ENCODE results near the gene TRIM46. TPM values are rescaled to one million over a fixed set of nuclear protein-coding genes. Genes with fewer than 3 reads are reported as not detected.
A peak's percentile ranks its signal among the peaks of the same experiment; 100 is the strongest.

TRIM46 gene
- total RNA-seq, 1 experiment from 2014 or later, result 6.0 TPM

DNA sequence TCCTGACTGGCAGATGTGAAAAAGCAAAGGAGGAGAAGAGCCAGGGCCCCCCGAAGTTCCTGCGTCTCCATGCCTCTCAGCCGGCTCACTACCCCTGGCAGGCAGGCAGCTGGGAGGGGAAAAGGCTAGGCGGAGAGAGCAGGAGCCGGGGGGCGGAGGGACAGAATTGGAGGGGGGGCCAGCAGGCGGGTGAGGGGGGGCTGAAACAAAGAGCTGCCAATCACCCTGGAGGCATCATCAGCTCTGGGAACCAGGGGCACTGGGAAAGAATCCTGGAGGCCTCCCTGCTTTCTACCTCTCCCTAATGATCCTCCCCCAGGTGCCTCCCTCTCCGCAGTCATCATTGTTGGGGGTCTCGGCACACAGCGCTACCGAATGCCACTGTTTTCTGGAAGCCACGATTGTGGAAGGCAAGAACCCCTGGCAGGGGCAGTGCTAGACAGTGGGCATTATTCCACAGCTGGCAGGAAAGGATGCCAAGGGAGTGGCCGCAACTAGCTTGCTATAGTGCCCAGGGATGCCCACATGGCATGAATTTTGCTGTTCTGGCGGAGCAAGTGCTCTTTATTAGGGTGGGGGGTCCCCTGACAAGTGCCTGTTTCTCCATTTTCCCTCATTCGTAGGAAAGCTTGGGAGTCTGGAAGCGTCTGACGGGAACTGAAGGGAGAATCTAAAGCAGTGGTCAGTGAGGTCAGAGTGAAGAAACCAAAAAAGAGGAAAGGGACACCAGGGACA, 34.3 kb downstream of the TRIM46 start, which contains the start of gene THBS3:
Gene THBS3, minus strand, starts transcription at position 92 of the 735 bp plus-strand sequence. Its CDS starts 21 bp downstream, at position 71.
- ChIA-PET POLR2A (ENCODE audit: unreplicated experiment) (interaction anchor here (0.6 to 0.7 kb wide), 4 partner anchors 13 to 101 kb away, joined by 3 to 5 read pairs (median 4); partner anchors contain the start of gene FDPS), CTCF (interaction anchor here (0.6 to 1.8 kb wide), 6 partner anchors 15 to 441 kb away, joined by 3 to 9 read pairs (median 3); no protein-coding TSS in a partner anchor)
- Histone ChIP-seq H2AFZ (peak within 1 kb of the TSS; percentile 91), H3K4me3 (peak within 1 kb of the TSS; percentile 78), H3K4me1 (replicated peaks; ENCODE audit: insufficient read depth) (peaks cover 26% of the 10 kb centered on the region), H3K9me3 (ENCODE audit: insufficient read depth, low read depth) (no peaks in the 10 kb centered on the region), H3K4me2 (peak within 1 kb of the TSS; percentile 98), H3K27ac (peak within 1 kb of the TSS; percentile 74), H3K79me2 (ENCODE audit: low read depth) (peaks cover 18% of the 10 kb centered on the region), H4K20me1 (ENCODE audit: insufficient read depth) (no peaks in the 10 kb centered on the region), H3K9me2 (ENCODE audit: insufficient read depth) (no peaks in the 10 kb centered on the region), H3F3A (ENCODE audit: insufficient read depth, low read depth) (peaks cover 11% of the 10 kb centered on the region; the same call in 1 of the 2 replicates), H3K27me3 (ENCODE audit: insufficient read depth, low read depth) (no peaks in the 10 kb centered on the region), H3K36me3 (ENCODE audit: low read depth) (no peaks in the 10 kb centered on the region)
- TSS peak; percentile 76 for BruUV-seq (replicated peaks)
- no peak for TF ChIP-seq EZH2 (IDR thresholded peaks at IDR 0.05; ENCODE audit: low read depth)
- TF ChIP-seq, protein P1, sequence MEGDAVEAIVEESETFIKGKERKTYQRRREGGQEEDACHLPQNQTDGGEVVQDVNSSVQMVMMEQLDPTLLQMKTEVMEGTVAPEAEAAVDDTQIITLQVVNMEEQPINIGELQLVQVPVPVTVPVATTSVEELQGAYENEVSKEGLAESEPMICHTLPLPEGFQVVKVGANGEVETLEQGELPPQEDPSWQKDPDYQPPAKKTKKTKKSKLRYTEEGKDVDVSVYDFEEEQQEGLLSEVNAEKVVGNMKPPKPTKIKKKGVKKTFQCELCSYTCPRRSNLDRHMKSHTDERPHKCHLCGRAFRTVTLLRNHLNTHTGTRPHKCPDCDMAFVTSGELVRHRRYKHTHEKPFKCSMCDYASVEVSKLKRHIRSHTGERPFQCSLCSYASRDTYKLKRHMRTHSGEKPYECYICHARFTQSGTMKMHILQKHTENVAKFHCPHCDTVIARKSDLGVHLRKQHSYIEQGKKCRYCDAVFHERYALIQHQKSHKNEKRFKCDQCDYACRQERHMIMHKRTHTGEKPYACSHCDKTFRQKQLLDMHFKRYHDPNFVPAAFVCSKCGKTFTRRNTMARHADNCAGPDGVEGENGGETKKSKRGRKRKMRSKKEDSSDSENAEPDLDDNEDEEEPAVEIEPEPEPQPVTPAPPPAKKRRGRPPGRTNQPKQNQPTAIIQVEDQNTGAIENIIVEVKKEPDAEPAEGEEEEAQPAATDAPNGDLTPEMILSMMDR (conservative IDR thresholded peaks at IDR 0.05), result no peak
- peak in 1 of 2 experiments; percentile 29 for DNase-seq
- intact Hi-C loops (cut with micrococcal nuclease; ENCODE audit: unreplicated experiment), result loop anchor here (1.0 to 2.0 kb wide), 5 partner anchors 18 to 115 kb away; partner anchors contain the start of genes KRTCAP2 and TRIM46

DNA sequence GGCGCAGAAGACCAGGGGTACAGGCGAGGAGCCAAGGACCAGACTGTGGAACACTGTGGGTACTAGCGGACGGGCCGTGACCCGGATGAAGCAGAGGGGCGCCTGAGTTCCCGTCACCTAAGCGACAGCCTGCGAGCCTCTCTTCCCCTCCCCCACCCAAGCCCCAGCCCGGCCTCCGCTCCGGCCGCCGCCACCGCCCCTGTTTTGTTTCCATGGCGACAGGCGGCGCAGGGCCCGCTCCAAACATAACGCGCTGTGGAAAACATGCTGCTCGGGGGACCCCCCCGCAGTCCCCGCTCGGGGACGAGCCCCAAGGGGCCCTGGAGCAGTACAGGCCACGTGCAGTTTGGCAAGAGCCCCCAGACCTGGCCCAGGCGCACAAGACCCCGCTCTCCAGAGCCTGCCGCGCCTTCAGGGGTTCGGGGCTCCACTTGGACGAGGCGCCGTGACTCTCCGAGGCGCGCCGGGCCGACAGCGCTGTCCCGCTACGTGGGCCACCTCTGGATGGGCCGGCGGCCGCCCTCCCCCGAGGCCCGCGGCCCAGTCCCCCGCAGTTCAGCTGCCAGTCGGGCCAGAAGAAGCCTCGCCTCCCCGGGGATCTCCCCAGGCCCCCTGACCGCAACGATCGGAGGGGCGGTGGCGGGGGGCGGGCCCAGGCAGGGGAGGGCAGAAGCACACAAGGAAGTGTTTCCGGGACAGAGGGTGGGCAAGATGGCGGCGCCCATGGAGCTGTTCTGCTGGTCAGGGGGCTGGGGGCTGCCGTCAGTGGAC, 35.1 kb downstream of the TRIM46 start, which contains the start of gene MTX1:
Gene MTX1, plus strand, starts transcription at position 155 of the 771 bp plus-strand sequence. Its CDS starts 110 bp downstream, at position 265.
- H3K4me2 ChIP-seq, result peak within 1 kb of the TSS; percentile 98
- H3K4me1 ChIP-seq (replicated peaks; ENCODE audit: insufficient read depth), result peaks cover 26% of the 10 kb centered on the region
- peaks cover 11% of the 10 kb centered on the region; the same call in 1 of the 2 replicates for H3F3A ChIP-seq (ENCODE audit: insufficient read depth, low read depth)
- H2AFZ ChIP-seq, result peak within 1 kb of the TSS; percentile 91
- intact Hi-C loops (cut with micrococcal nuclease; ENCODE audit: unreplicated experiment), result loop anchor here (1.0 kb wide), 1 partner anchor 35 kb away; the partner anchor contains the start of genes KRTCAP2 and TRIM46
- H3K27me3 ChIP-seq (ENCODE audit: insufficient read depth, low read depth), result no peaks in the 10 kb centered on the region
- BruUV-seq (replicated peaks), result no TSS peak
- H3K79me2 ChIP-seq (ENCODE audit: low read depth), result peaks cover 18% of the 10 kb centered on the region
- no peaks in the 10 kb centered on the region for H3K9me3 ChIP-seq (ENCODE audit: insufficient read depth, low read depth)
- ChIA-PET CTCF (interaction anchor here (0.7 to 1.0 kb wide), 4 partner anchors 16 to 440 kb away, joined by 3 to 4 read pairs (median 3); no protein-coding TSS in a partner anchor), POLR2A (ENCODE audit: unreplicated experiment) (interaction anchor here (0.6 to 1.0 kb wide), 6 partner anchors 15 to 798 kb away, joined by 3 to 7 read pairs (median 4); partner anchors contain the start of gene FDPS)
- no peaks in the 10 kb centered on the region for H3K36me3 ChIP-seq (ENCODE audit: low read depth)
- H4K20me1 ChIP-seq (ENCODE audit: insufficient read depth), result no peaks in the 10 kb centered on the region
- no peaks in the 10 kb centered on the region for H3K9me2 ChIP-seq (ENCODE audit: insufficient read depth)
- peak; percentile 60 to 85 for DNase-seq
- peak within 1 kb of the TSS; percentile 78 for H3K4me3 ChIP-seq
- TF ChIP-seq, protein P1 (conservative IDR thresholded peaks at IDR 0.05), result no peak
- no peak for TF ChIP-seq EZH2 (IDR thresholded peaks at IDR 0.05; ENCODE audit: low read depth)
- peak within 1 kb of the TSS; percentile 74 for H3K27ac ChIP-seq

DNA sequence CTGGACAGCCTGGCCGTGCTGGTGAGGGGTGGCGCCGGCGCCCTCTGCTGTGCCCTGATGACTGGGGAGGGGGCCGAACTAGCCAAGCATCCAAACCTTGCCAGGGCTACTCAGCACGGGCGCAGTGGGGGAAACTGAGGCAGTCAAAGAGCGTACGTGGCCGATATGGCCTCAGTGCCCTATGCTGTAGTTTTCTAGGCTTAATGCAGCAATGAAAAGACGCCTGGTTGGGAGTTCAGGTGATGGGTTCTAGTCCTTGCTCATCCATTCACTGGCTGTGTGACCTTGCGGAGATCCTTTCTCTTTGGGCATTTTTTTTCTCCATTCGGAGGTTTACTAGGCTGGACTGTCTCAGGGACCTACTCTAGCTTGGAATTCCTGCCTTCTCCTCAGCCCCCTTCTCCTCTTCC, 35.7 kb downstream of the TRIM46 start:
- no peaks in the 10 kb centered on the region for H3K36me3 ChIP-seq (ENCODE audit: low read depth)
- no peaks in the 10 kb centered on the region for H3K9me3 ChIP-seq (ENCODE audit: insufficient read depth, low read depth)
- H3K4me2 ChIP-seq, result peak overlapping the region; percentile 98
- no peaks in the 10 kb centered on the region for H4K20me1 ChIP-seq (ENCODE audit: insufficient read depth)
- no peaks in the 10 kb centered on the region for H3K27me3 ChIP-seq (ENCODE audit: insufficient read depth, low read depth)
- DNase-seq, result no peak
- peaks cover 11% of the 10 kb centered on the region; the same call in 1 of the 2 replicates for H3F3A ChIP-seq (ENCODE audit: insufficient read depth, low read depth)
- H3K4me1 ChIP-seq (replicated peaks; ENCODE audit: insufficient read depth), result peaks cover 26% of the 10 kb centered on the region
- peaks cover 18% of the 10 kb centered on the region for H3K79me2 ChIP-seq (ENCODE audit: low read depth)
- H2AFZ ChIP-seq, result peak overlapping the region; percentile 91
- peak overlapping the region; percentile 78 for H3K4me3 ChIP-seq
- BruUV-seq (replicated peaks), result TSS peak; percentile 78
- intact Hi-C loops (cut with micrococcal nuclease; ENCODE audit: unreplicated experiment), result no loop called here
- POLR2A ChIA-PET (ENCODE audit: unreplicated experiment), result interaction anchor here (0.6 to 1.0 kb wide), 6 partner anchors 14 to 798 kb away, joined by 3 to 7 read pairs (median 4); no protein-coding TSS in a partner anchor
- peak overlapping the region; percentile 74 for H3K27ac ChIP-seq
- CTCF ChIA-PET, result interaction anchor here (0.7 to 0.9 kb wide), 2 partner anchors 56 to 439 kb away, joined by 3 to 4 read pairs; no protein-coding TSS in a partner anchor
- no peaks in the 10 kb centered on the region for H3K9me2 ChIP-seq (ENCODE audit: insufficient read depth)
- TF ChIP-seq, protein P1 (conservative IDR thresholded peaks at IDR 0.05), result no peak
- no peak for TF ChIP-seq EZH2 (IDR thresholded peaks at IDR 0.05; ENCODE audit: low read depth)
